ENCODE results near the gene DMWD.

DMWD gene

GRCh38 chr19:45767410-45767880 lies 25.2 kb downstream of the DMWD start:
- H3K4me1 ChIP-seq (ENCODE audit: control insufficient read depth in 5 of 5, insufficient read depth in 5 of 5, low read length in 5 of 5): peaks cover 0 to 58% (median 53%) of the 10 kb centered on the region in 5 donors
- peak overlapping the region; percentile 67 to 93 (median 87) for H3K4me3 ChIP-seq (ENCODE audit: low read depth in 1 of 5, low read length in 5 of 5)
- H3K9me3 ChIP-seq (ENCODE audit: control insufficient read depth in 5 of 5, low read length in 5 of 5): no peaks in the 10 kb centered on the region
- peak overlapping the region; percentile 77 for H3K27ac ChIP-seq (ENCODE audit: low read depth, low read length)
- peaks cover 0 to 8% (median 0%) of the 10 kb centered on the region in 5 donors for H3K36me3 ChIP-seq (ENCODE audit: control insufficient read depth in 5 of 5, insufficient read depth in 5 of 5, low read length in 5 of 5)
- peaks cover 0 to 16% (median 5%) of the 10 kb centered on the region in 5 donors for H3K27me3 ChIP-seq (ENCODE audit: control insufficient read depth in 5 of 5, insufficient read depth in 4 of 5, low read length in 5 of 5)
- H3K9ac ChIP-seq (ENCODE audit: low read length in 5 of 5): peak overlapping the region in 4 of 5 donors; percentile 64 to 79 (median 72)

GRCh38 chr19:45766869-45767346 lies 25.7 kb downstream of the DMWD start:
- Histone ChIP-seq H3K9ac (ENCODE audit: low read length in 5 of 5) (peak overlapping the region in 4 of 5 donors; percentile 35 to 79 (median 71)), H3K9me3 (ENCODE audit: control insufficient read depth in 5 of 5, low read length in 5 of 5) (no peaks in the 10 kb centered on the region), H3K4me1 (ENCODE audit: control insufficient read depth in 5 of 5, insufficient read depth in 5 of 5, low read length in 5 of 5) (peaks cover 0 to 58% (median 53%) of the 10 kb centered on the region in 5 donors), H3K4me3 (ENCODE audit: low read depth in 1 of 5, low read length in 5 of 5) (peak overlapping the region; percentile 67 to 93 (median 87)), H3K27me3 (ENCODE audit: control insufficient read depth in 5 of 5, insufficient read depth in 4 of 5, low read length in 5 of 5) (peaks cover 0 to 16% (median 5%) of the 10 kb centered on the region in 5 donors), H3K27ac (ENCODE audit: low read depth, low read length) (peak overlapping the region; percentile 77), H3K36me3 (ENCODE audit: control insufficient read depth in 5 of 5, insufficient read depth in 5 of 5, low read length in 5 of 5) (peaks cover 0 to 8% (median 0%) of the 10 kb centered on the region in 5 donors)

GRCh38 chr19:45766296-45766868 lies 26.3 kb downstream of the DMWD start:
- peaks cover 0 to 16% (median 5%) of the 10 kb centered on the region in 5 donors for H3K27me3 ChIP-seq (ENCODE audit: control insufficient read depth in 5 of 5, insufficient read depth in 4 of 5, low read length in 5 of 5)
- no peaks in the 10 kb centered on the region for H3K9me3 ChIP-seq (ENCODE audit: control insufficient read depth in 5 of 5, low read length in 5 of 5)
- peak overlapping the region in 4 of 5 donors; percentile 35 to 79 (median 71) for H3K9ac ChIP-seq (ENCODE audit: low read length in 5 of 5)
- peaks cover 0 to 6% (median 0%) of the 10 kb centered on the region in 5 donors for H3K36me3 ChIP-seq (ENCODE audit: control insufficient read depth in 5 of 5, insufficient read depth in 5 of 5, low read length in 5 of 5)
- H3K4me1 ChIP-seq (ENCODE audit: control insufficient read depth in 5 of 5, insufficient read depth in 5 of 5, low read length in 5 of 5): peaks cover 0 to 58% (median 53%) of the 10 kb centered on the region in 5 donors
- peak overlapping the region; percentile 77 for H3K27ac ChIP-seq (ENCODE audit: low read depth, low read length)
- peak overlapping the region in 2 of 5 donors; percentile 81 to 87 for H3K4me3 ChIP-seq (ENCODE audit: low read depth in 1 of 5, low read length in 5 of 5)

DNA sequence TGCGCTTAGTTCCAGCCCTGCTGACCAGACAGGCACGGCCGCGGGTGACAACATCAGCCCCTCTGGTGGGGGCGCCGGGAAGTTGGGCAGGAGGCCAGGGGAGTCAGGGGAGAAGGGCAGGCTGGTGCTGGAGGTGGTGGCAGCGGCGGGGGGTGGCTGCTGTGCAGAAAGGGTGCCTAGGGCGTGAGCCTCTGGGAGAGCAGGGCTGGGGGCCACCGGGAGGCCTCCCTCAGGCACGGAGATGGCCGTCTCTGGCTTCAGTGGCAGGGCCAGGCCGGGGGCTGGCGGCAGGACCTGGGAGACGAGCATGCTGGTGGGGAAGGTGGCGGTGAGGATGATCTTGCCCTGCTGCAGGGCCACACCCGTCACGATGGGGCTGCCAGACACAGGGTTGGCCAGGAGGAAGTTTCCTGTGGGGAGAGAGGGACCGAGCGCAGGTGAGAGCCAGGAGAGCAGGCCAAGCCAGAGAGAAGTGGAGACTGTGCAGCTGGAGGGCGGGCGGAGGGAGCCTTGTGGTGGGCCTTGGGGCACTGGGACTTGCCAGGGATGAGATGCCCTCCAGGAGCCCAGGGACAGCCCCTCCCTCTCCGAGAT lies 26.8 kb downstream of the DMWD start:
- Histone ChIP-seq H3K27ac (ENCODE audit: low read depth, low read length) (no peak overlapping the region), H3K27me3 (ENCODE audit: control insufficient read depth in 5 of 5, insufficient read depth in 4 of 5, low read length in 5 of 5) (peaks cover 0 to 16% (median 5%) of the 10 kb centered on the region in 5 donors), H3K9ac (ENCODE audit: low read length in 5 of 5) (peak overlapping the region in 1 of 5 donors; percentile 79), H3K4me3 (ENCODE audit: low read depth in 1 of 5, low read length in 5 of 5) (no peak overlapping the region), H3K36me3 (ENCODE audit: control insufficient read depth in 5 of 5, insufficient read depth in 5 of 5, low read length in 5 of 5) (peaks cover 0 to 5% (median 0%) of the 10 kb centered on the region in 5 donors), H3K9me3 (ENCODE audit: control insufficient read depth in 5 of 5, low read length in 5 of 5) (no peaks in the 10 kb centered on the region), H3K4me1 (ENCODE audit: control insufficient read depth in 5 of 5, insufficient read depth in 5 of 5, low read length in 5 of 5) (peaks cover 0 to 53% (median 47%) of the 10 kb centered on the region in 5 donors)

- H3K27me3 ChIP-seq (ENCODE audit: control insufficient read depth in 5 of 5, insufficient read depth in 4 of 5, low read length in 5 of 5): peaks cover 0 to 16% (median 5%) of the 10 kb centered on the region in 5 donors
- no peak overlapping the region for H3K4me3 ChIP-seq (ENCODE audit: low read depth in 1 of 5, low read length in 5 of 5)
- peaks cover 0 to 5% (median 0%) of the 10 kb centered on the region in 5 donors for H3K36me3 ChIP-seq (ENCODE audit: control insufficient read depth in 5 of 5, insufficient read depth in 5 of 5, low read length in 5 of 5)
- H3K4me1 ChIP-seq (ENCODE audit: control insufficient read depth in 5 of 5, insufficient read depth in 5 of 5, low read length in 5 of 5): peaks cover 0 to 47% (median 41%) of the 10 kb centered on the region in 5 donors
- H3K9ac ChIP-seq (ENCODE audit: low read length in 5 of 5): peak overlapping the region in 1 of 5 donors; percentile 5
- H3K27ac ChIP-seq (ENCODE audit: low read depth, low read length): no peak overlapping the region
- no peaks in the 10 kb centered on the region for H3K9me3 ChIP-seq (ENCODE audit: control insufficient read depth in 5 of 5, low read length in 5 of 5)
These were observed 27.5 kb downstream of the DMWD start for GRCh38 chr19:45764945-45765701.

GRCh38 chr19:45764475-45764874 lies 28.2 kb downstream of the DMWD start:
- Histone ChIP-seq H3K36me3 (ENCODE audit: control insufficient read depth in 5 of 5, insufficient read depth in 5 of 5, low read length in 5 of 5) (peaks cover 0 to 5% (median 0%) of the 10 kb centered on the region in 5 donors), H3K27me3 (ENCODE audit: control insufficient read depth in 5 of 5, insufficient read depth in 4 of 5, low read length in 5 of 5) (peaks cover 0 to 16% (median 5%) of the 10 kb centered on the region in 5 donors), H3K9me3 (ENCODE audit: control insufficient read depth in 5 of 5, low read length in 5 of 5) (no peaks in the 10 kb centered on the region), H3K27ac (ENCODE audit: low read depth, low read length) (no peak overlapping the region), H3K4me3 (ENCODE audit: low read depth in 1 of 5, low read length in 5 of 5) (no peak overlapping the region), H3K9ac (ENCODE audit: low read length in 5 of 5) (peak overlapping the region in 1 of 5 donors; percentile 8), H3K4me1 (ENCODE audit: control insufficient read depth in 5 of 5, insufficient read depth in 5 of 5, low read length in 5 of 5) (peaks cover 0 to 41% (median 35%) of the 10 kb centered on the region in 5 donors)

GRCh38 chr19:45763691-45764294 lies 28.9 kb downstream of the DMWD start:
- H3K9ac ChIP-seq (ENCODE audit: low read length in 5 of 5): peak overlapping the region in 2 of 5 donors; percentile 3 to 8
- peaks cover 0 to 19% (median 5%) of the 10 kb centered on the region in 5 donors for H3K27me3 ChIP-seq (ENCODE audit: control insufficient read depth in 5 of 5, insufficient read depth in 4 of 5, low read length in 5 of 5)
- peaks cover 0 to 37% (median 35%) of the 10 kb centered on the region in 5 donors for H3K4me1 ChIP-seq (ENCODE audit: control insufficient read depth in 5 of 5, insufficient read depth in 5 of 5, low read length in 5 of 5)
- H3K27ac ChIP-seq (ENCODE audit: low read depth, low read length): no peak overlapping the region
- no peaks in the 10 kb centered on the region for H3K9me3 ChIP-seq (ENCODE audit: control insufficient read depth in 5 of 5, low read length in 5 of 5)
- peaks cover 0 to 5% (median 0%) of the 10 kb centered on the region in 5 donors for H3K36me3 ChIP-seq (ENCODE audit: control insufficient read depth in 5 of 5, insufficient read depth in 5 of 5, low read length in 5 of 5)
- no peak overlapping the region for H3K4me3 ChIP-seq (ENCODE audit: low read depth in 1 of 5, low read length in 5 of 5)

DNA sequence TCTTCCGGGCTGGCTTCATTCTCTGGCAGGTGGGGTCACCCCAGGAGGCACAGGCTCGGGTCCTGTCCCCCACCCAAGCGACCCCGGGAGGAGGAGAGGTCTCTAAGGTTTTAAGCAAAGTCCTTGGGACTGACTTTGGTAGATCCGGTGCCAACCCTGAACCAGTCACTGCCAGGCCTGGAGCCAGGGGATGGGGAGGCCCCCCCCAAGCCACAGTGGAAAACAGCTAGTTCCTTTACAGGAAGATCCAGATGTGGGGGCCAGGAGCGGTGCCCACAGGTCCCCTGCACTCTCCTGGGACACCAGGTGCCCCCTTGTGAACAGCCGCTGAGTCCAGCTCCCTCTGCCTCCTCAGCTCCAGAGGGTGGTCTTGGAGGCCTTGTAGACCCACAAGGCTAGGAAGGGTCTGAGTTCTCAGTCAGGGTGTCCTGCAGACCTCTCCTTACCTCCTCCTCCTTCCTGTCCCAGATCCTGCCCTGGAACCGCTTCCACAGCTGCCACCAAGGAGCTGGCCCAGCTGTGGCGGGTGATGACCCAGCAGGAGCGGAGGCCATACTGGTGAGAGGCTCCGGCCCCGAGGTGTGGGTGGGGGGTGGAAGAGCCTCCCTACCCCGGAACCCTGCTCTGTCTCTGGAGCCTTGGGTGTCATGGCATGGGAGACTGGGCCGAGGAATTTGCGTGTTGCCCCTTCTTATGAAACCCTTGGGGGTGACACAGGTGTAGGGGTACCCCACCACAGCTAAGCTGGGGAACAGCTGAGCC lies 29.6 kb downstream of the DMWD start:
- H3K27me3 ChIP-seq (ENCODE audit: control insufficient read depth in 5 of 5, insufficient read depth in 4 of 5, low read length in 5 of 5): peaks cover 0 to 20% (median 5%) of the 10 kb centered on the region in 5 donors
- H3K36me3 ChIP-seq (ENCODE audit: control insufficient read depth in 5 of 5, insufficient read depth in 5 of 5, low read length in 5 of 5): peaks cover 0 to 5% (median 0%) of the 10 kb centered on the region in 5 donors
- H3K27ac ChIP-seq (ENCODE audit: low read depth, low read length): no peak overlapping the region
- H3K4me3 ChIP-seq (ENCODE audit: low read depth in 1 of 5, low read length in 5 of 5): no peak overlapping the region
- peaks cover 0 to 36% (median 32%) of the 10 kb centered on the region in 5 donors for H3K4me1 ChIP-seq (ENCODE audit: control insufficient read depth in 5 of 5, insufficient read depth in 5 of 5, low read length in 5 of 5)
- no peak overlapping the region for H3K9ac ChIP-seq (ENCODE audit: low read length in 5 of 5)
- no peaks in the 10 kb centered on the region for H3K9me3 ChIP-seq (ENCODE audit: control insufficient read depth in 5 of 5, low read length in 5 of 5)

GRCh38 chr19:45761714-45762113 lies 30.9 kb downstream of the DMWD start:
- Histone ChIP-seq H3K27ac (ENCODE audit: low read depth, low read length) (no peak overlapping the region), H3K27me3 (ENCODE audit: control insufficient read depth in 5 of 5, insufficient read depth in 4 of 5, low read length in 5 of 5) (peaks cover 0 to 20% (median 5%) of the 10 kb centered on the region in 5 donors), H3K36me3 (ENCODE audit: control insufficient read depth in 5 of 5, insufficient read depth in 5 of 5, low read length in 5 of 5) (peaks cover 0 to 5% (median 0%) of the 10 kb centered on the region in 5 donors), H3K9ac (ENCODE audit: low read length in 5 of 5) (no peak overlapping the region), H3K4me3 (ENCODE audit: low read depth in 1 of 5, low read length in 5 of 5) (no peak overlapping the region), H3K9me3 (ENCODE audit: control insufficient read depth in 5 of 5, low read length in 5 of 5) (no peaks in the 10 kb centered on the region), H3K4me1 (ENCODE audit: control insufficient read depth in 5 of 5, insufficient read depth in 5 of 5, low read length in 5 of 5) (peaks cover 0 to 22% (median 19%) of the 10 kb centered on the region in 5 donors)
